GM13977 (cell line): Measurements from ENCODE around the gene HIGD2A.

Source experiments
- DNase-seq: peaks from one replicate; pipeline ENCODE4 v3.0.0; 2012; ENCODE audit warnings: low spot score
- in situ Hi-C: fragments of 300-500 bp; cut with MboI; formaldehyde crosslinking; loops from one replicate; pipeline ENCODE4 v1.12.0; 2022; ENCODE audit warnings: low sequenced_read_pairs, low pct_unique_long_range_greater_than_20kb, mixed read lengths, inconsistent platforms; ENCODE audit not compliant: unreplicated experiment
- TF ChIP-seq, protein P1 (sequence below): IDR thresholded peaks from 2 replicates; pipeline ENCODE4 v1.5.1; 2012; ENCODE audit warnings: mild to moderate bottlenecking, control low read depth; ENCODE audit not compliant: insufficient read depth; ENCODE audit errors: extremely low read depth, missing control alignments

HIGD2A gene, protein sequence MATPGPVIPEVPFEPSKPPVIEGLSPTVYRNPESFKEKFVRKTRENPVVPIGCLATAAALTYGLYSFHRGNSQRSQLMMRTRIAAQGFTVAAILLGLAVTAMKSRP

DNA sequence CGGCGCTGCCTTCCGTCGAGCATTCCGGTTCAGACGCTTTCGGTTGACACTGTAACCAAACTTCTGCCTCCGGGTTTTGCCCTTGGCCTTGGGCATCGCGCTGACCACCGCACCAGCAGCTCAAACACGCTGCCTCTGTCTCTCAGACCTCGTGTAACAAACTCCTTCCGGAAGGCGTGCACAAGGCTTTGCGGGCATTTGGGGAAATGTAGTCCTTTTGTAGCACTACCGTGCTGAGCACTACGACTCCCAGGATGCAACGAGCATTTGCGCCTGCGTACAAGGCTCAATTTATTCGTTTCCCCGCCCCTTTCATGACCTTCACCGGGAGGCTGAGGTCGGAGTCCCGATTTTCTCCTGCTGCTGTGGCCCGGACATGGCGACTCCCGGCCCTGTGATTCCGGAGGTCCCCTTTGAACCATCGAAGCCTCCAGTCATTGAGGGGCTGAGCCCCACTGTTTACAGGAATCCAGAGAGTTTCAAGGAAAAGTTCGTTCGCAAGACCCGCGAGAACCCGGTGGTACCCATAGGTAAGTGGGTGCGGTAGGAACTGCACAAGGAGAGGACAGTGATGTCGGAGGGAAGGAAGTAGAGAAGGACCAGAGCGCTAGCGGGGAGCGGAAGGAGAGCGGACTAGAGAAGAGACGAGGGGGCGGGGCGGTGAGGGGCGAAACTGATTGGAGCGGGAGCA lies at the start of gene HIGD2A, which contains the start of gene NOP16:
Gene HIGD2A, plus strand, starts transcription at position 308 of the 691 bp plus-strand sequence. Its CDS starts 69 bp downstream, at position 377.
Gene NOP16, minus strand, starts transcription at position 155 of the 691 bp plus-strand sequence. Its CDS starts 59 bp downstream, at position 96.
- in situ Hi-C loops = no loop called here
- TF ChIP-seq, protein P1, sequence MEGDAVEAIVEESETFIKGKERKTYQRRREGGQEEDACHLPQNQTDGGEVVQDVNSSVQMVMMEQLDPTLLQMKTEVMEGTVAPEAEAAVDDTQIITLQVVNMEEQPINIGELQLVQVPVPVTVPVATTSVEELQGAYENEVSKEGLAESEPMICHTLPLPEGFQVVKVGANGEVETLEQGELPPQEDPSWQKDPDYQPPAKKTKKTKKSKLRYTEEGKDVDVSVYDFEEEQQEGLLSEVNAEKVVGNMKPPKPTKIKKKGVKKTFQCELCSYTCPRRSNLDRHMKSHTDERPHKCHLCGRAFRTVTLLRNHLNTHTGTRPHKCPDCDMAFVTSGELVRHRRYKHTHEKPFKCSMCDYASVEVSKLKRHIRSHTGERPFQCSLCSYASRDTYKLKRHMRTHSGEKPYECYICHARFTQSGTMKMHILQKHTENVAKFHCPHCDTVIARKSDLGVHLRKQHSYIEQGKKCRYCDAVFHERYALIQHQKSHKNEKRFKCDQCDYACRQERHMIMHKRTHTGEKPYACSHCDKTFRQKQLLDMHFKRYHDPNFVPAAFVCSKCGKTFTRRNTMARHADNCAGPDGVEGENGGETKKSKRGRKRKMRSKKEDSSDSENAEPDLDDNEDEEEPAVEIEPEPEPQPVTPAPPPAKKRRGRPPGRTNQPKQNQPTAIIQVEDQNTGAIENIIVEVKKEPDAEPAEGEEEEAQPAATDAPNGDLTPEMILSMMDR = no peak
- DNase-seq = peak; percentile 97

DNA sequence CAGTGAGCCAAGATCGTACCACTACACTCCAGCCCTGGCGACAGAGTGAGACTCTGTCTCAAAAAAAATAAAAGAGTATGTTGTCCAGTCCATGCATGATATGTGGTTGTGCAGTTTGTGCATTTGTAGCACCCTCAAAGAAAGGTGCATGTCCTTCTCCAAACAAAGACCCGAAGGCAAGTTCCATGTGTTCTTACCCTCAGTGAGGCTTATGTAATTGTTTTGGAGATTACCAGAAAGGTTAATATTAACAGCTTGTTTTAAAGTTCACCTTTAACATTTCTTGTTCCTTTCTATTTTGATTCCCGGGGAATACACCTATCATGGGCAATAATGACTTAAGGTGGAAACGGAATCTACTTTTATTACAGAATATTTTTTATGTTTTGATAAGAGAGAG lies 49.2 kb upstream of the HIGD2A start:
- TF ChIP-seq, protein P1 = no peak
- in situ Hi-C loops = no loop called here
- DNase-seq = no peak

DNA sequence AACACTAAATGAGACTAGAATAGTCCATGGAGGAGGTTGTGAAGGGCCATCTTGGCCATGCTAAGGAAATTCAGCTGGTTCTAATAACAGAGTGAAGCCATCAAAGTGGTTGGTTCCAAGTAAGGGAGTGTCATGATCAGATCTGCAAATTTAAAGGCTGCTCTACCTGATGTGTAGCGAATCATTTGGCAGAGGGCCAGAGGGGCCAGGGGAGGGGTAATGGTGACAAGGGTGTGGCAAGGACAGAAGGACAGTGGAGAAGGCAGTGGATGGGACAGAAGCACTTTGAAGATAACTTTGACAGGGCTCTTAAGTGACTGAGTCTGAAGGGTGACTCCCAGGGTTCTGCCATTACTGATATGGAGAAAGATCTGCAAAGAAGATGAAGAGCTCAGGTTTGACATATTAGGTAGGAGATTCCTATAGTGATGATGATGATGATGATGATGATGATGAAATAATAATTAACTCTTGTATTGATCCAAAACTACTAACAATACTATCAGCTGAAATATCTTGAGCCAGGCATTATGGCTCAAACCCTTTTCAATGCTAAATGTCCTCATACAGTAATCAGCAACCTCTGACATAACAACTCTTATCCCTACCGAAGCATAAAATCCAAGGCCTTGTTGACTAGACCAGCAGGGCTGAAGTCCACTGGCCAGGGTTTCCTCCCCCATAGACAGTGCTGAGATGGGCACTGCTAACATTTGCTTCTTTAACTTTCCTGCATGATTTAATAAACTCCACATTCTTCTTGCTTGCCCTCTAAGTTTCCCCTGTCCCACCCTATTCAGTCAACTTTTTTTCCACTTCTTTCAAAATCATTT lies 47.0 kb upstream of the HIGD2A start:
- no peak for DNase-seq

DNA sequence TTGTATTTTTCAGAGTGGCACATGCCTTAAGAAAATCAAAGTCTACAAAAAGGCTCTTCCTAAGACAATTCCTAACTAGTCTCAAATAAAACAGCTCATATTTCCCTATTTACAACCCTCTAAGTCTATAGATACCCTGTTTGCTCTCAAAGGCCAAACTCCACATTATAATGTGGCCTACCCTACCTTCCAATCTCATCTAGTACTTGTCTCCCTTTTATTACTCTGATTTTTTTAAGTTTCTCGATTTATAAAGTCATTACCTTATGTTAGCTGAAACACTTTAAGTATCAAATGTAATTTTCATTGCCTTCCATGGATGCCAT lies 46.4 kb upstream of the HIGD2A start:
- no peak for DNase-seq
- TF ChIP-seq, protein P1 = no peak
- in situ Hi-C loops = no loop called here

More for the DNA sequence above, 47.0 kb upstream of the HIGD2A start:
- in situ Hi-C loops = no loop called here
- TF ChIP-seq, protein P1 = no peak

DNA sequence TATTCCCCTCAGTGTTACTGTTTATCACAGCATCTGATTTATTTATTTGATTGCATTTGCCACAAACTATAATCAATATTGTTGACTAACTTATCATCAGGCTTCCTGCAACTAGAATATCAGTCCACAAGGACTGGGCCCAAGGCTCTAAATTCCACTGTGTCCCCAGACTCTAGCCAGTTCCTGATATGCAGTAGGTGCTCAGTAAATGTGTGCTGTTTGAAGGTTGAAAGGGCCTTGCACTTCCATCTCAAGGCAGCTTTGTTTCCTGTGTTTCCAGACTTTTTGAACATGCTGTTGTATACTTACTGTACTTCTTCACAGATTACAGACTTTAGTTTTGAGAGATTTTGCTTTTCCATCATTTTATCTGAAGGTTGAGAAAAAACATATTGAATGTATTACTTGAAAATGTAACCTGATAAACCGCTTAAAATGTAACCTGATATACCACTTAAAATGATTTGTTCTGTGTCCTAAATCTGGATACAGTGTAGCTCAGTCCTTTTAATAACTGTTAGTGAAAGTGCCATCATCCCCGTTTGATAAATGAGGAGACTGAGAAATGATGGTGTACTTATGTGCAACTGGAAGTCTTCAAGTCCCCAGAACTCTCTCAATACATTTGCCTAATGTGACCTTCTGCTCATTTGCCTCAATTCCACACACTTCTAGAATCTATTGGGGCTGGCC lies 45.6 kb upstream of the HIGD2A start:
- DNase-seq = no peak
- TF ChIP-seq, protein P1 = no peak
- in situ Hi-C loops = no loop called here

DNA sequence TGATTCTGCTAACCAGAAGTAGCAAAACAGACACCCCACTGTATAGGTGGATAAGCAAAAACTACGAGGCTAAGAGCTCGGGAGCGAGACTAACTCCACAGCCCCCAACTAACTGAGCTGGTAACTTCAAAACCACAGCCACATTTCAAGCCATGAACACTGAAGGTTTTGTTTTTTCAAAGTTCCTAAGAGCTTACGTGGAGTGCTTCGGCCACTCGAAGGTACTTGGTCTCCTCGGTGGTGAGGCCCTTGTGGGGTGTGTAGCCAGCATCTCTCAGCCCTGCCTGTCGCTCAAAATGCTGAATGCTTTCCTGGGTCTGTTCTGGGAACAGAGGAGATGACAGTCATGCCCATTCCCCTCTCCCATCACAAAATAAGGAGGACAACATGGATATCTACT lies 38.1 kb upstream of the HIGD2A start:
- TF ChIP-seq, protein P1 = no peak
- no peak for DNase-seq
- in situ Hi-C loops = no loop called here
